ENCODE data around the gene ABCG1.

- no peak for TF ChIP-seq CTCF (conservative IDR thresholded peaks at IDR 0.05; ENCODE audit: low read depth in 2 of 2)
- TF ChIP-seq POLR2AphosphoS5 (IDR thresholded peaks at IDR 0.05; ENCODE audit: low read depth), result no peak
- no peak for TF ChIP-seq CREB1 (CRISPR knock-in tag; IDR thresholded peaks at IDR 0.05; ENCODE audit: low read depth)
- no peak for TF ChIP-seq EZH2phosphoT487 (IDR thresholded peaks at IDR 0.05; ENCODE audit: unreplicated experiment)
- TF ChIP-seq ZNF331 (CRISPR knock-in tag; IDR thresholded peaks at IDR 0.05; ENCODE audit: low read depth), result no peak
- no peak for TF ChIP-seq REST (IDR thresholded peaks at IDR 0.05; ENCODE audit: unreplicated experiment)
- no peak for TF ChIP-seq EZH2 (IDR thresholded peaks at IDR 0.05; ENCODE audit: low read depth, unreplicated experiment)
- TF ChIP-seq JUNB (IDR thresholded peaks at IDR 0.05; ENCODE audit: unreplicated experiment), result no peak
- no peak for TF ChIP-seq ZNF114 (CRISPR knock-in tag; IDR thresholded peaks at IDR 0.05)
- TF ChIP-seq, protein P1, sequence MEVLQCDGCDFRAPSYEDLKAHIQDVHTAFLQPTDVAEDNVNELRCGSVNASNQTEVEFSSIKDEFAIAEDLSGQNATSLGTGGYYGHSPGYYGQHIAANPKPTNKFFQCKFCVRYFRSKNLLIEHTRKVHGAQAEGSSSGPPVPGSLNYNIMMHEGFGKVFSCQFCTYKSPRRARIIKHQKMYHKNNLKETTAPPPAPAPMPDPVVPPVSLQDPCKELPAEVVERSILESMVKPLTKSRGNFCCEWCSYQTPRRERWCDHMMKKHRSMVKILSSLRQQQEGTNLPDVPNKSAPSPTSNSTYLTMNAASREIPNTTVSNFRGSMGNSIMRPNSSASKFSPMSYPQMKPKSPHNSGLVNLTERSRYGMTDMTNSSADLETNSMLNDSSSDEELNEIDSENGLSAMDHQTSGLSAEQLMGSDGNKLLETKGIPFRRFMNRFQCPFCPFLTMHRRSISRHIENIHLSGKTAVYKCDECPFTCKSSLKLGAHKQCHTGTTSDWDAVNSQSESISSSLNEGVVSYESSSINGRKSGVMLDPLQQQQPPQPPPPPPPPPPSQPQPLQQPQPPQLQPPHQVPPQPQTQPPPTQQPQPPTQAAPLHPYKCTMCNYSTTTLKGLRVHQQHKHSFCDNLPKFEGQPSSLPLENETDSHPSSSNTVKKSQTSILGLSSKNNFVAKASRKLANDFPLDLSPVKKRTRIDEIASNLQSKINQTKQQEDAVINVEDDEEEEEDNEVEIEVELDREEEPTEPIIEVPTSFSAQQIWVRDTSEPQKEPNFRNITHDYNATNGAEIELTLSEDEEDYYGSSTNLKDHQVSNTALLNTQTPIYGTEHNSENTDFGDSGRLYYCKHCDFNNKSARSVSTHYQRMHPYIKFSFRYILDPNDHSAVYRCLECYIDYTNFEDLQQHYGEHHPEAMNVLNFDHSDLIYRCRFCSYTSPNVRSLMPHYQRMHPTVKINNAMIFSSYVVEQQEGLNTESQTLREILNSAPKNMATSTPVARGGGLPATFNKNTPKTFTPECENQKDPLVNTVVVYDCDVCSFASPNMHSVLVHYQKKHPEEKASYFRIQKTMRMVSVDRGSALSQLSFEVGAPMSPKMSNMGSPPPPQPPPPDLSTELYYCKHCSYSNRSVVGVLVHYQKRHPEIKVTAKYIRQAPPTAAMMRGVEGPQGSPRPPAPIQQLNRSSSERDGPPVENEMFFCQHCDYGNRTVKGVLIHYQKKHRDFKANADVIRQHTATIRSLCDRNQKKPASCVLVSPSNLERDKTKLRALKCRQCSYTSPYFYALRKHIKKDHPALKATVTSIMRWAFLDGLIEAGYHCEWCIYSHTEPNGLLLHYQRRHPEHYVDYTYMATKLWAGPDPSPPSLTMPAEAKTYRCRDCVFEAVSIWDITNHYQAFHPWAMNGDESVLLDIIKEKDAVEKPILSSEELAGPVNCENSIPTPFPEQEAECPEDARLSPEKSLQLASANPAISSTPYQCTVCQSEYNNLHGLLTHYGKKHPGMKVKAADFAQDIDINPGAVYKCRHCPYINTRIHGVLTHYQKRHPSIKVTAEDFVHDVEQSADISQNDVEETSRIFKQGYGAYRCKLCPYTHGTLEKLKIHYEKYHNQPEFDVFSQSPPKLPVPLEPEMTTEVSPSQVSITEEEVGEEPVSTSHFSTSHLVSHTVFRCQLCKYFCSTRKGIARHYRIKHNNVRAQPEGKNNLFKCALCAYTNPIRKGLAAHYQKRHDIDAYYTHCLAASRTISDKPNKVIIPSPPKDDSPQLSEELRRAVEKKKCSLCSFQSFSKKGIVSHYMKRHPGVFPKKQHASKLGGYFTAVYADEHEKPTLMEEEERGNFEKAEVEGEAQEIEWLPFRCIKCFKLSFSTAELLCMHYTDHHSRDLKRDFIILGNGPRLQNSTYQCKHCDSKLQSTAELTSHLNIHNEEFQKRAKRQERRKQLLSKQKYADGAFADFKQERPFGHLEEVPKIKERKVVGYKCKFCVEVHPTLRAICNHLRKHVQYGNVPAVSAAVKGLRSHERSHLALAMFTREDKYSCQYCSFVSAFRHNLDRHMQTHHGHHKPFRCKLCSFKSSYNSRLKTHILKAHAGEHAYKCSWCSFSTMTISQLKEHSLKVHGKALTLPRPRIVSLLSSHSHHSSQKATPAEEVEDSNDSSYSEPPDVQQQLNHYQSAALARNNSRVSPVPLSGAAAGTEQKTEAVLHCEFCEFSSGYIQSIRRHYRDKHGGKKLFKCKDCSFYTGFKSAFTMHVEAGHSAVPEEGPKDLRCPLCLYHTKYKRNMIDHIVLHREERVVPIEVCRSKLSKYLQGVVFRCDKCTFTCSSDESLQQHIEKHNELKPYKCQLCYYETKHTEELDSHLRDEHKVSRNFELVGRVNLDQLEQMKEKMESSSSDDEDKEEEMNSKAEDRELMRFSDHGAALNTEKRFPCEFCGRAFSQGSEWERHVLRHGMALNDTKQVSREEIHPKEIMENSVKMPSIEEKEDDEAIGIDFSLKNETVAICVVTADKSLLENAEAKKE (CRISPR knock-in tag; IDR thresholded peaks at IDR 0.05), result no peak
These were observed 32.8 kb downstream of the ABCG1 start for GRCh38 chr21:42251654-42252324.

Data from GM23338 (cell line).